Adrenal gland (tissue), 12 donors: Measurements from ENCODE around the gene GPS2. TPM values are rescaled to one million over a fixed set of nuclear protein-coding genes. Genes with fewer than 3 reads are reported as not detected.

Experiments
- DNase-seq, 7 donors: peaks; one replicate each; pipeline ENCODE4 v3.0.0-alpha.2; 2019 to 2020
- H3K27ac ChIP-seq, 5 donors: fragments of 200-600 bp; sonication (generic) in 4 of 5; 1 replicate in 3 of 5; 2 replicates in 2 of 5; pipeline versions ENCODE4 v1.5.1 to v1.8.0; 2016 to 2020; ENCODE audit warnings: mild to moderate bottlenecking in 1 of 5
- H3K27me3 ChIP-seq: fragments of 200-600 bp; 2 replicates; pipeline ENCODE4 v1.8.0; 2021
- H3K36me3 ChIP-seq, 2 donors: fragments of 200-600 bp; replicated peaks in 1 of 2; 1 replicate in 1 of 2; 2 replicates in 1 of 2; pipeline versions ENCODE4 v1.5.1 to v1.8.0; 2018 to 2022
- H3K4me1 ChIP-seq, 2 donors: fragments of 200-600 bp; replicated peaks in 1 of 2; 1 replicate in 1 of 2; 2 replicates in 1 of 2; pipeline versions ENCODE4 v1.5.1 to v1.8.0; 2018 to 2021
- H3K4me3 ChIP-seq, 4 donors: fragments of 200-600 bp; sonication (generic) in 3 of 4; one replicate each; pipeline ENCODE4 v1.5.1; 2016 to 2018
- H3K9me3 ChIP-seq, 3 donors: fragments of 200-600 bp; sonication (generic) in 1 of 3; replicated peaks in 1 of 3; 1 replicate in 2 of 3; 2 replicates in 1 of 3; pipeline versions ENCODE4 v1.5.1 to v1.8.0; 2016 to 2021
- CTCF ChIP-seq, 6 experiments: fragments of 450-650 bp in 4 of 6; fragments of 200-600 bp in 2 of 6; sonication (generic) in 1 of 6; IDR thresholded peaks; 1 replicate in 5 of 6; 2 replicates in 1 of 6; pipeline versions ENCODE4 v1.5.1 to v1.8.0; 2016 to 2021; ENCODE audit warnings: antibody characterized with exemption in 6 of 6, mild to moderate bottlenecking in 2 of 6, moderate library complexity in 1 of 6
- POLR2A ChIP-seq, 2 donors: fragments of 450-650 bp; IDR thresholded peaks; one replicate each; pipeline ENCODE4 v1.6.1; 2017; ENCODE audit warnings: antibody characterized with exemption in 2 of 2, mild to moderate bottlenecking in 2 of 2, moderate library complexity in 1 of 2
- WGBS, 4 donors: extraction: QIAGEN DNeasy Blood & Tissue Kit in 2 of 4; methylation state at CpG; one replicate each; pipeline versions ENCODE4 v1.1.5 to v1.1.7; 2013 to 2017; 5-methylcytosine and 5-hydroxymethylcytosine counted together
- intact Hi-C, 2 donors: fragments of 100-400 bp; cut with DNase I; formaldehyde crosslinking; loops; one replicate each; pipeline versions ENCODE4 v1.14.1 to v1.15.0; 2022 to 2023
- polyA plus RNA-seq, 3 donors: library from polyadenylated mRNA; stranded (reverse); fragments of 200-250 nt in 2 of 3; fragments of 350-450 nt in 1 of 3; fragmentation: Illumina TruSeq in 1 of 3; extraction: RNeasy Lipid Tissue Mini Kit (QIAGEN cat#74804) in 1 of 3; gene quantifications; one replicate each; pipeline ENCODE4 v1.2.3, GENCODE V29; 2013 to 2014
- total RNA-seq, 9 donors: library from RNA; depleted of rRNA in 4 of 9; stranded (reverse); fragments of >200 nt in 4 of 9; fragments of 120-200 nt in 1 of 9; fragmentation: NEBNext Ultra II Directional in 1 of 9; extraction: Animal tissue kit (Norgen Biotek cat#: 25700) in 1 of 9; gene quantifications; one replicate each; pipeline versions ENCODE4 v1.1.0 to v1.2.4, GENCODE V29; 2013 to 2023
- donor health status: healthy with polysubstance abuse.
- donor health status: Bipolar disorder and iron deficiency.
- donor health status: DM: yes; HTN: yes; CAD: no.
- donor health status: DM: no; HTN: no; CAD: no.
- donor health status: DM: no; HTN: no; CAD: no.
- donor health status: DM: yes; HTN: yes; CAD: no.

Gene GPS2
- total and polyA plus RNA-seq, 12 donors, result 69.1 to 196 (median 114) TPM

- peak in 1 of 7 donors; percentile 20 for DNase-seq
- Histone ChIP-seq H3K4me1 (peaks cover 12 to 28% of the 10 kb centered on the region in 2 donors), H3K27me3 (peaks cover 17% of the 10 kb centered on the region), H3K36me3 (no peaks in the 10 kb centered on the region), H3K4me3 (peak overlapping the region in 1 of 4 donors; percentile 28), H3K9me3 (no peaks in the 10 kb centered on the region), H3K27ac (no peak overlapping the region)
- intact Hi-C loops, result loop anchor here in 1 of 2 donors (10.0 kb wide), 1 partner anchor 239 kb away; no protein-coding TSS in a partner anchor
- WGBS, 4 donors, result 7 to 88% (median 20%) methylated on average over 1 to 74 of the region's 75 CpGs
- TF ChIP-seq CTCF (IDR thresholded peaks at IDR 0.05), result no peak
- TF ChIP-seq POLR2A (IDR thresholded peaks at IDR 0.05), result no peak
These were observed 21.1 kb downstream of the GPS2 start for GRCh38 chr17:7293816-7294613.

GRCh38 chr17:7293159-7293558 is 22.0 kb downstream of the GPS2 start:
- WGBS, 4 donors, result 69 to 81% (median 77%) methylated on average over 7 to 11 of the region's 11 CpGs

GRCh38 chr17:7292729-7293128 is 22.4 kb downstream of the GPS2 start:
- DNase-seq, result no peak
- Histone ChIP-seq H3K9me3 (no peaks in the 10 kb centered on the region), H3K36me3 (no peaks in the 10 kb centered on the region), H3K4me3 (no peak overlapping the region), H3K27ac (no peak overlapping the region), H3K4me1 (peaks cover 12 to 28% of the 10 kb centered on the region in 2 donors), H3K27me3 (peaks cover 17% of the 10 kb centered on the region)
- 45 to 53% (median 45%) methylated on average over 6 of the region's 6 CpGs for WGBS, 4 donors
- intact Hi-C loops, result loop anchor here in 1 of 2 donors (10.0 kb wide), 1 partner anchor 238 kb away; no protein-coding TSS in a partner anchor
- TF ChIP-seq POLR2A (IDR thresholded peaks at IDR 0.05) (no peak), CTCF (IDR thresholded peaks at IDR 0.05) (no peak)

More at GRCh38 chr17:7293159-7293558, 22.0 kb downstream of the GPS2 start:
- Histone ChIP-seq H3K4me3 (no peak overlapping the region), H3K4me1 (peaks cover 12 to 28% of the 10 kb centered on the region in 2 donors), H3K27ac (no peak overlapping the region), H3K36me3 (no peaks in the 10 kb centered on the region), H3K9me3 (no peaks in the 10 kb centered on the region), H3K27me3 (peaks cover 17% of the 10 kb centered on the region)
- peak in 1 of 7 donors; percentile 33 for DNase-seq
- no peak for TF ChIP-seq CTCF (IDR thresholded peaks at IDR 0.05)
- intact Hi-C loops, result loop anchor here in 1 of 2 donors (10.0 kb wide), 1 partner anchor 238 kb away; no protein-coding TSS in a partner anchor

- WGBS, 4 donors, result 72 to 83% (median 80%) methylated on average over 2 of the region's 2 CpGs; no CpG with 5 or more reads in 1 of the 4 donors
- intact Hi-C loops, result loop anchor here in 1 of 2 donors (10.0 kb wide), 1 partner anchor 237 kb away; no protein-coding TSS in a partner anchor
- Histone ChIP-seq H3K4me3 (no peak overlapping the region), H3K4me1 (peaks cover 12 to 28% of the 10 kb centered on the region in 2 donors), H3K27ac (no peak overlapping the region), H3K9me3 (no peaks in the 10 kb centered on the region), H3K27me3 (peaks cover 17% of the 10 kb centered on the region), H3K36me3 (no peaks in the 10 kb centered on the region)
- no peak for DNase-seq
- TF ChIP-seq CTCF (IDR thresholded peaks at IDR 0.05) (no peak), POLR2A (IDR thresholded peaks at IDR 0.05) (no peak)
These were observed 23.0 kb downstream of the GPS2 start for GRCh38 chr17:7292194-7292593.
